WI38 (cell line): Measurements from ENCODE around the gene SH3RF1.

Source experiments
- H3K4me3 ChIP-seq: 2 replicates; pipeline ENCODE4 v1.5.1; 2011; ENCODE audit warnings: low read depth, mild to moderate bottlenecking, control low read depth, low read length
- CTCF ChIP-seq: IDR thresholded peaks from 2 replicates; pipeline ENCODE4 v1.5.1; 2012; ENCODE audit warnings: low read depth, mild to moderate bottlenecking, control low read depth, low read length

SH3RF1 gene

GRCh38 chr4:169163947-169164668 is 106.6 kb downstream of the SH3RF1 start:
- H3K4me3 ChIP-seq, result no peak overlapping the region
- no peak for TF ChIP-seq CTCF

GRCh38 chr4:169163495-169163894 is 107.3 kb downstream of the SH3RF1 start:
- no peak for TF ChIP-seq CTCF
- no peak overlapping the region for H3K4me3 ChIP-seq

GRCh38 chr4:169160825-169161224 is 109.9 kb downstream of the SH3RF1 start:
- no peak overlapping the region for H3K4me3 ChIP-seq
- no peak for TF ChIP-seq CTCF

GRCh38 chr4:169159624-169160171 is 111.1 kb downstream of the SH3RF1 start:
- no peak for TF ChIP-seq CTCF
- H3K4me3 ChIP-seq, result no peak overlapping the region

- no peak for TF ChIP-seq CTCF
Measured at GRCh38 chr4:169158861-169159260, 111.9 kb downstream of the SH3RF1 start.

GRCh38 chr4:169158046-169158445 is 112.7 kb downstream of the SH3RF1 start:
- H3K4me3 ChIP-seq, result no peak overlapping the region
- no peak for TF ChIP-seq CTCF

More at GRCh38 chr4:169158861-169159260, 111.9 kb downstream of the SH3RF1 start:
- H3K4me3 ChIP-seq, result no peak overlapping the region

GRCh38 chr4:169156392-169156791 is 114.4 kb downstream of the SH3RF1 start:
- H3K4me3 ChIP-seq, result no peak overlapping the region
- no peak for TF ChIP-seq CTCF
